AG09309 (cell line): ENCODE results near the gene G6PC2.

Experiments used
- DNase-seq: peaks from one replicate; pipeline ENCODE4 v3.0.0-alpha.2; 2010; ENCODE audit warnings: low read depth
- H3K4me3 ChIP-seq: 2 replicates; pipeline ENCODE4 v1.5.1; 2011; ENCODE audit warnings: mild to moderate bottlenecking, low read depth, low read length, moderate library complexity; ENCODE audit not compliant: control insufficient read depth
- TF ChIP-seq, protein P1 (sequence below): IDR thresholded peaks from 2 replicates; pipeline ENCODE4 v1.5.1; 2011; ENCODE audit warnings: mild to moderate bottlenecking, low read depth, low read length, inconsistent platforms; ENCODE audit not compliant: insufficient read depth, control insufficient read depth; ENCODE audit errors: missing control alignments

G6PC2 gene

DNA sequence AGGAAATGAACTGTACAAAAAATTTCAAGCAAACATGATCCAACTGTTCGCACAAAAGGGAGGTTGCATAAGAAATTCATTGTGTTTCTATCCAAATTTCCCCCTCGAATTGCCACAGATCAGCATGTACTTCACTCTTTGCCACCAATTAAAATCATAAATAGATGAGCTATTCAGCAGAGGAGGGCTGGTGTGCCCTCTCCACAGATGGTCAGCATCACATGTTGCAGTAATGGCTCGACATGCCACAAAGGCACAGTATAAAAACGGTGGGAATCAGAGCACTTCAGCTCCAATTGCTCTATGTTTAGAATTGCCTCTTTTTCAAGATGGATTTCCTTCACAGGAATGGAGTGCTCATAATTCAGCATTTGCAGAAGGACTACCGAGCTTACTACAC, at the start of gene G6PC2:
Gene G6PC2, plus strand, starts transcription at position 289 of the 400 bp plus-strand sequence. Its CDS starts 41 bp downstream, at position 330.
- no peak for DNase-seq
- TF ChIP-seq, protein P1, sequence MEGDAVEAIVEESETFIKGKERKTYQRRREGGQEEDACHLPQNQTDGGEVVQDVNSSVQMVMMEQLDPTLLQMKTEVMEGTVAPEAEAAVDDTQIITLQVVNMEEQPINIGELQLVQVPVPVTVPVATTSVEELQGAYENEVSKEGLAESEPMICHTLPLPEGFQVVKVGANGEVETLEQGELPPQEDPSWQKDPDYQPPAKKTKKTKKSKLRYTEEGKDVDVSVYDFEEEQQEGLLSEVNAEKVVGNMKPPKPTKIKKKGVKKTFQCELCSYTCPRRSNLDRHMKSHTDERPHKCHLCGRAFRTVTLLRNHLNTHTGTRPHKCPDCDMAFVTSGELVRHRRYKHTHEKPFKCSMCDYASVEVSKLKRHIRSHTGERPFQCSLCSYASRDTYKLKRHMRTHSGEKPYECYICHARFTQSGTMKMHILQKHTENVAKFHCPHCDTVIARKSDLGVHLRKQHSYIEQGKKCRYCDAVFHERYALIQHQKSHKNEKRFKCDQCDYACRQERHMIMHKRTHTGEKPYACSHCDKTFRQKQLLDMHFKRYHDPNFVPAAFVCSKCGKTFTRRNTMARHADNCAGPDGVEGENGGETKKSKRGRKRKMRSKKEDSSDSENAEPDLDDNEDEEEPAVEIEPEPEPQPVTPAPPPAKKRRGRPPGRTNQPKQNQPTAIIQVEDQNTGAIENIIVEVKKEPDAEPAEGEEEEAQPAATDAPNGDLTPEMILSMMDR: no peak

DNA sequence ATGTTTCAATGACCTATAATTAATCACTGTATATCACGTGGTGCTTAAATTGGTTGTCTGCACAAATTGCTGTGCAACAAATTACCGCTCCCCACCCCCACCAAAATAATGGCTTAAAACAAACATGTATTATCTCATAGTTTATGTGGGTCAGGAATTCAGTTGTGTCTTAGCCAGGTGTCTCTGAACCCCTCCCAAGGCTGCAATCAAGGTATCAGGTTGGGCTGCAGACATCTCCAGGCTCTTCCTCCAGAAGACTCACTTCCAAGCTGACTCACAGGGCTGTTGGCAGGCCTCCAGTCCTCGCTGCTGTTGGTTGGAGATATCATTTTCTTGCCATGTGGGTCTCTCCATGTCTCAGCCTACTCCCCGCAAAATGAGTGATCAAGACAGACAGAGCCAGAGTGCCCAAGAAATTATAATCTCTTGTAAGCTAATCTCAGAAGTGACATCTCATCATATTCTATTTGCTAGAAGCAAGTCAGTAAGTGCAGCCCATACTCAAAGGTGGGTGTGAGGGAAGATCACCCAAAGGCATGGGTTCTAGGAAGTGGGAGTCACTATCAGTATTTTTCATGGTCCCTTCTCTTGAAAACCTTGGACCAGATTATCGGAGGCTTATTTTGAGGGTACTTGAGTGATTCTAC, 49.3 kb upstream of the G6PC2 start:
- peak; percentile 10 for DNase-seq
- no peak overlapping the region for H3K4me3 ChIP-seq
- TF ChIP-seq, protein P1: no peak

More for the DNA sequence above, at the start of gene G6PC2:
- H3K4me3 ChIP-seq: no peak within 1 kb of the TSS

- no peak overlapping the region for H3K4me3 ChIP-seq
- DNase-seq: no peak
- TF ChIP-seq, protein P1: no peak
Observed at GRCh38 chr2:168852481-168852880, 48.6 kb upstream of the G6PC2 start.

DNA sequence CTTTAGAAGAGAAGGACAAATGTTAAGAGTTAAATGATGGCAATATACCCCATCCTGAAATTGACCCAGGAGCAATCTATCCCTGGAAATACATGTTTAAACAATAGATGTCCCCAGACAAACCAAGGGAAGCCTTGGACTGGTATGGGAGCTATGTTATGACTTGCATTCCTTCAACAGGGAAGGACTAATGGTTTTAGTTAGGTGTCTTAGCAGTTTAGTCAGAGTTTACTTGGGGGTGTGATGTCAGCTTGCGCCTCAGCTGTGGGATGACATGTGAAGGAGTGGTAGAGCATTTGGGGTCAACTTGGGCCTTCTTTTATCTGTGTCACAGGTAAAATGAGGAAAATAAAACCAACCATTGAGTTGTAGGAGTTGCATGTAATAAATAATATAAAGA, 47.6 kb upstream of the G6PC2 start:
- DNase-seq: no peak
- TF ChIP-seq, protein P1: no peak
- H3K4me3 ChIP-seq: no peak overlapping the region

- no peak overlapping the region for H3K4me3 ChIP-seq
- TF ChIP-seq, protein P1: no peak
- DNase-seq: no peak
Observed at GRCh38 chr2:168854651-168855050, 46.4 kb upstream of the G6PC2 start.

DNA sequence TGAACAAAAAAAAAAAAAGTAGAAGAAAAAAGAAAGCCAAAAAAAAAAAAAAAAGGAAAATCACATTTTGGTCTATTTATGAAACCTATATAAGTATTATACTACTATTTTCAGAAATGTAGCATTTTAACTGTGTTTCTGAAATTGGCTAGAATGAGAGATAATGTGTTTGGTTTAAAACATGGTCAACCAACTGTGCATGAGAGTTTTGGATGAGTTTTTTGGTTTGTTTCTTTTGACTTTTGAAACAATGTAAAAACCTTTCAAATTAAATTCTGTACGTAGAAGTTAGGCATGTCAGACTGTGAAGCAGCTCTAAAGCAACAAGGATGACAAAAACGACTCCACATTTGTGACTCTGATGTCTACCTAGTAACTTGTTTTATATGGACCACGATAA, 45.5 kb upstream of the G6PC2 start:
- no peak for DNase-seq
- no peak overlapping the region for H3K4me3 ChIP-seq
- TF ChIP-seq, protein P1: no peak
